Activated naive CD8-positive, alpha-beta T cell treated with anti-CD3 and anti-CD28 coated beads, Interleukin-2, amount 50 U/mL, for 16 hours (primary cell): ENCODE data around the gene SMPD3.

Experiments used
- DNase-seq: peaks from one replicate; pipeline ENCODE4 v3.0.0-alpha.2; 2020; ENCODE audit warnings: low read depth, low spot score

SMPD3 gene

DNA sequence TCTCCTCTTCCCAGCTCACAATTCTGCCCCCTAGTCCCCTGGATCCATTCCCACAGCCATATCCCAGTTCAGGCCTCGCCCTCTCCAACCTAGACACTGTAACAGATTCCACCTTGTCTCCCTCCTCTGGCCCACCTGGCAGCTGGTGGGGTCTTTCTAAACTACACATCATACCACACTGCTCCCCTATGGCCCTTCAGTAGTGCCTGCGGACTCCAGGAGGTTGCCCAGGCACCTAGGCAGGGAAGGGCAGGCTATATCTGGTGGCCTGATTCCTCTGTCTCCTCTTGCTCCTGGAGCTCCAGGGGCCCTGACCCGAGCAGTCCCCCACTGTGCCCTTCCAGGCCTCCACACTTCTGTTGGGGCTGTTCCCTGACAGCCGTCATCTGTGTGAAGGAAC is 64.5 kb downstream of the SMPD3 start:
- no peak for DNase-seq

DNA sequence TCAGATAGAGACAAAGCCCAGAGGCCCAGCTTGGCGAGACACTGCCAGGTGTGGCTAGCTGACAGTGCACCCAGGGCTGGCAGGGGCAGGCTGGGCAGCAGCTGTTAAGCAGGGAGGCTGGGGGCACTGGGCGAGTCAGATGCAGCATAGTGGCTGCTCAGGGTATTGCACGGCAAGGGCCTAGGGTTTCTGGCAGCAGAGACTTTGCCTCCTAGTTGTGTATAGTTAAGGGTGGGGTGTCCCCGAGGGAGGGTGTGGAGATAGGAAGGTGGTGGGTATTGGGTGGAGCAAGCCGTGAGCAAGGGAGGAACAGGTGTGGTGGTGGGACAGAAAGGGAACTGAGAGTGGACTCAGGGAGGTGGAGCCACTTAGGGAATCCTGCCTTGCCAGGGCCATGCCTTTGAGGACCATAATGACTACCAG is 66.0 kb downstream of the SMPD3 start:
- no peak for DNase-seq

GRCh38 chr16:68381363-68381724 is 67.0 kb downstream of the SMPD3 start:
- no peak for DNase-seq

DNA sequence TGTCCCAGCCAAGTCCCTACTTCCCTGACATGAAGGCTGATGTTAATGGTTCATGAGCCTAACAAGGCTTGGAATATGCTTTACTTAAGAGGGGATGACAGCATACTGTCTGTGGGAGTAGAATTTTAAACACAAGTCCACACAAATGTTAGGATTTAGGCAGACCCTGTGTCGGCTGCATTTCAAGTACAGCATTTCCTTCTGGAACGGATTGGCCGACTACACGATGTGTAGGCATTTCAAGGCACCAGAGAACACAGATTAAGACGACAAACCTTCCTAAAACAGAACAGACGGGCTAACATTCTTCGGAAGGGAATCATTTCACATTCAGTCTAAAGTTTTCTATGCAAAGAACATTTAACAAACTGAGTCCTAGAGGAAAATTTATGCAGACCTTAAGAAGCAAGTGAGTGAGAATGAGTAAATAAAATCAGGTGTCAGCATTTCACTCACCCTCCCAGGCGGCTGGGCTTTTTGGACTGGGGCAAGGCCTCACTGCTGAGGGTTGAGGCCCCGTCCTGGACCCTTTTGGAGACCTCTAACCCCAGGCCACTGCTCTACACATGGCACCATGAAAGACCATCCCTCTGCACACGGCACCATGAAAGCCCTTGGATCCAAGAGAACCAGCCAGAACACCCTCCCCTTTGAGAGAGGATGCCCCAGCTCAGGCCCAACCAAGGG is 67.5 kb downstream of the SMPD3 start:
- no peak for DNase-seq

DNA sequence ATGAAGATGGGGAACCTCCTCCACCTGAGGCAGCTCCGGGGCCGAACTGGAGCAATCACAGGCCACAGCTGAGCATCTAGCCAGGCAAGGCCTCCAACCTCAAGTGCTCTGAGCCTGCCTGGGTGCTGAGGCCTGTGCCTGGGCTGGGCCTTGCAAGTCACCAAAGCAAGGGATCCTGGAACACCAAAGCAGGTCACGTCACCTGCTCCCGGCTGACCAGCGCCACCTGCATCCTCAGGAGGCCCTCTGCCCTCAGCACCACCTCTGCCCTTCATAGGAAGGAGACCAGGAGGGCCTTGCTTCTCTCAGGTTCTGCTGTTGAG is 68.0 kb downstream of the SMPD3 start:
- DNase-seq: no peak

DNA sequence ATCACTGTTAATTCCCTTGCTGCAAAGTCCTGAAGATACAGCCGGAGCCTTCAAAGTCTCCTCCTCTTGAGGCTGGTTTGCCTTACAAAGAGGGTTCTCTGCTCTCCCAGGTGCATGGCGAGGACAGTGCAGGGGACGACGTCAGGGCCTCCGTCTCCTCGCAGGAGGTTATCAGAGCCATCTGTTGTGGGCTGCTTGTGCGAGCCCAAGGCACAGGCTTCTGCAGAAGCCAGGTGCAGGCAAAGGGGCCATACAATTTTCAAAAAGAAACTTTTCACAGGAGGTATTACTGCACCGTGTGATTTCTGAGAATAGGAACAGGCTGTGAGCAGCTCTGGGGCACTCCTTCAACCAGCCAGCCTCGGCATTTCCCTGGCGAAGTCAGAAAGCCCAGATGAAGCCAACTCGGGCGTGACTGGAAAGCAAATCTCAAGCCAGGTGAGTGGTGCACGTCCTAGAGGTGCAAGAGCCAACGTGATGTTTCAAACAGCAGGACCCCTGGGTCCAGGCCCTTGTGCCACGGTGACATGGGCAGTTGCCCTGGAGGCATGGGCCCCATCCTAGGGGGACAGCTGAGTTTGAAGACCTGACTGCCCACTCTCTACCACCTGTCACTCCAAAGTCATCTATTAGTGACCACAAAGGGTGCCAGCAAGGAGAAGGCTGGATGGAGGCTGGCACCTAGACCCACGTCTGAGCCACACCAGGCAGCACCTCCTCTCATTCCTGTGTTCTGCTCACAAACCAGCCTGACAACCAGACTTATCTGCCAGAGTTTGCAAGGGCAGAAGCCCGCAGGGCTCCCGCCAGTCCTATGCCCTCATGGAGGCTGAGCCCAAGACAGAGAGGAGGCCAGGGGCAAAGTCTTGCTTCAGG is 68.6 kb downstream of the SMPD3 start:
- DNase-seq: no peak

GRCh38 chr16:68378436-68379415 is 69.6 kb downstream of the SMPD3 start:
- DNase-seq: no peak

GRCh38 chr16:68377667-68378393 is 70.5 kb downstream of the SMPD3 start:
- no peak for DNase-seq

GRCh38 chr16:68377221-68377620 is 71.1 kb downstream of the SMPD3 start:
- DNase-seq: no peak

DNA sequence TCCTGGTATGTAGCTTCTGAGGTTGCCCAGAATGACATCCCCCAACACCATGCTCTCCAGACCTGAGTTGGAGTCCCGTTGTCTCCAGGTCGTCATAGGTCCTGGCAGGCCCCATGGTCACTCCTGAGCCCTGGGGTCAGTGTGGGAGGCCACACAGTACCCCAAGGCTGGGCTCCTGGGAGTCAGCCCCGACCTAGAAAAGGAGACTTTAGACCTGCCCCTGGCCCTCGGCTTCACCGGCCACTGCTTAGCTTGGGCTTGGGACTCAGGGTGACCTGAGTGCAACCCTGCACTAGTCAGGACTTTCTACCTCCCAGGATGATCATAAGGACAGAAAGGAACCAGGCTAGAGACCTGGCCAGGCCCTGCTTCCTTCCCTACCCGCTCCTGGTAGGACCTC is 71.7 kb downstream of the SMPD3 start:
- no peak for DNase-seq

DNA sequence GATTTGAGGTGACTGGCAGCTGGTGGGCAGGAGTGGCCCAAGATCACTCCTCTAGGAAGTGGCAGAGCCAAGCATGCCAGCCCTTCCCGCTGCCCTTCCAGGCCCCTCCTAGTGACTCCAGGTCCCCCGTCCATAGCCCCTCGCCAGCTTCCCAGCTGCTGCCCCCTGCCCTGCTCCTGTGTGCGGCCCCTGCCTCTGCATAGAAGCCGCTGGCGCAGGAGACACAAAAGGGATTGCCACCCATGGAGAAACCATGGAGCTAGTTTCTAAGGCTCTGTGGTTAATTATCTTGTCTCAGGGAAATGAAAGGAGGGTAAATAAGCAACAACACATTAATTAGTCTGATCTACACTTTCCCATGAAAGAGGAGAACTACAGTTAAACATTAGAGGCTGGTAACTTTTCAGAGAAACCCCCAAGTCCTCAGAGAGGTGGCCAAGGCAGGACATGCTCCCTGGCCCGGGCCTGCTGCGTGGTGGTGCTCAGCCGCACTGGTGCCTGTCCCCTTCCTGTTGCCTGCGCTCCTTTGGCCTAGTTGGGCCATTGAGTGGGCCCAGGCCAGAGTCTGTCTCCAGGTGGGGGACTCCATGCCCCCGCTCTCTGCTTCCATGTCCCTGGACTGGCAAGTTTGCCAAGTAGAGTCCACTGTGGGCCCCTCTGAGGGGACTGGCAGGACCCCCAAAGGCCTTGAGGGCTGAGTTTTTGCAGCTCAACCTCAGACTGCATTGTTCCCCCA is 72.3 kb downstream of the SMPD3 start:
- DNase-seq: no peak

GRCh38 chr16:68374961-68375660 is 73.2 kb downstream of the SMPD3 start:
- no peak for DNase-seq

DNA sequence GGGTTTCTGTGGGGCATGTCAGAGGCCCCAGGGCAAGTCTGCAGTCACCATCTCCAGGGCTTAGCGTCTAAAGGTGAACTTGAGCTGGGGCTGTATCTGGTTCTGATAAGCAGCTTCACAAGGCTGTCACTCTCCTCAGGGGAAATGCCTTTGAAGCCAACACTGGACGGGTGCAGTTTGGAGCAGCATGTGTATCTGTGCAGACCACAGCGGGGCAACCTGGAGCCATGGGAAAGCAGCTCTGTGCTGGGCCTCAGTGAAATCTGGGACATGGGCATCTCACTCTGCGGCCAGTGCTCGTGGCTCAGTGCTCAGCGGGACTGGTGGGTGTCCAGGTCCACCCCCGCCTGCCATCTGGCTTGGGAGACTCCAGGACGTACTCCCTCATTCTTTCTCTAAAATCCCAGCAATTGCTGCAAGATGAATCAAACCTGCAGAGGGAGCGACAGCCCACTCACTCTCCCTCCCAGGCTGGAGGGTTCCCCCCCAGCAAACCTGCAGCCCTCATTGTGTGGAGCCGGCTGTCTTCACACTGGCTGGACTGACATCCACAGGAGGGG is 74.0 kb downstream of the SMPD3 start:
- no peak for DNase-seq

- DNase-seq: no peak
Observed at GRCh38 chr16:68373528-68374245, 74.6 kb downstream of the SMPD3 start.

DNA sequence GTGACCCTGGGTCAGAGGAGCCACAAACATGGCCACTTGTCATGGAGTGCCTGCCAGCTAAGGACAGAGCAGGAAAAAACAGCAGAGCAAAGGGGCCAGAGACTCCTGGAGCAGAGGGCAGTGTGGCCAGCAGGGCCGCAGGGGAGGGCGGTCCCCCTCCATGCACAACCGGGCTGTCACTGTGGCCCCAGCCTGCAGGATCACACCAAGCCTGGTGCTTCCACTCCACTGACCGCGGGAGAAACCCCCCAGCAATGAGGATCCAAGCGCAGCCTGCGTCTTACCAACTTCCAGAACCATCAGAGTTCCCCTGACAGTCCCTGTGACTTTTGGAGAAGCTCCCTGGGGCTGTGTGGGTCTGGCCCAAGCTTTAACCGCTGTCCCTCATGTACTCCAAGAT is 75.5 kb downstream of the SMPD3 start:
- DNase-seq: no peak

- DNase-seq: no peak
Observed at GRCh38 chr16:68372381-68372720, 76.0 kb downstream of the SMPD3 start.

DNA sequence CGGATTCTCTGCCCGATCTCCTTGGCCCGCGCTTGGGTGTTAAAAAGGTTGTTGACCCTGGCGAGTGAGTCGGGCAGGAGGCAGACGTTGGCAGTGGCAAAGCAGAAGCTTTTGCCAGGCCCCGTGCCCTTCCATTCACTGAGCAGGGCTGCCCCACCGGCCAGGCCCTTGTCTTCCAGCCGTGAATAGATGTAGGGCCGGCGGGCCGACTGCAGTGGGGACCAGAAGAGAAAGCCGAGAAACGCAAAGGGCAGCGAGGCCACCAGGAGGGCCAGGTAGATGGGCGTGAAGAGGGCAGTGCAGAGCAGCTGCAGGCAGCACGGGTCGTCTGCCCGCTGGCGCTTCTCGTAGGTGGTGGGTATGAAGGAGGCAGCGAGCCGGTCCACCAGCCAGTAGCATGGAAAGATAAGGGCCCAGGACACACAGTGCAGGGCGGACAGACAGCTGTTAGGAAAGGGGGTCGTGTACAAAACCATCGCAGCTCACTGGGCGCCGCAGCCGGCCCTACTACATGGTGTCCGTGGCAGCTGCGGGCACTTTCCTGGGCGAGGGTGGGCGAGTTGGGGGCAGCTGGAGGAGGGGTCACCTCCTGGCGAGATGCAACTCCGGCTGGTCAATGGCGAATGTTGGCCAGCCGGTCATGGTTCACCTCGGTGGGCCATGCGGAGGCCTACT is 76.5 kb downstream of the SMPD3 start:
- no peak for DNase-seq

DNA sequence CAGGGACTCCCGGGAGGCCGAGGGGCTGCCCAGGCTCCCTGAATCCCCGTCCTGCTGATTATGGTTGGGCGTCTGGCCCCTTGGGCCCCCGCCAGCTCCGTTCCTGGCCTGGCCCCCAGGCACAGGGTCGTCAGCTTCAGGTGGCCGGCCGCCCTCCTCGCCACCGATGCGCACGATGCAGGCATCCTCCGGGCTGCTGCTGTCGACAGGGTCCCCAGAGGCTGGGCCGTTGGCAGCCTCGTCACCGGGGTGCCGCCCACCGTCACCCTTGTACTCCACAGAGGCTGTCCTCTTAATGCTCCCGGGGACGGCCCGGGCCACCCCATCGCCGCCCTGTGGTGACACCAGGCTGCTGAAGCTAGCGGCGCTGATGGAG is 77.0 kb downstream of the SMPD3 start:
- DNase-seq: no peak
